ENCODE measurements around the gene NLN. TPM values are rescaled to one million over a fixed set of nuclear protein-coding genes. Genes with fewer than 3 reads are reported as not detected.

NLN gene
- polyA plus RNA-seq, 1 donor (not counting 4 experiments of a cell fraction or from before 2014, with no cell fraction given): 26.1 TPM

DNA sequence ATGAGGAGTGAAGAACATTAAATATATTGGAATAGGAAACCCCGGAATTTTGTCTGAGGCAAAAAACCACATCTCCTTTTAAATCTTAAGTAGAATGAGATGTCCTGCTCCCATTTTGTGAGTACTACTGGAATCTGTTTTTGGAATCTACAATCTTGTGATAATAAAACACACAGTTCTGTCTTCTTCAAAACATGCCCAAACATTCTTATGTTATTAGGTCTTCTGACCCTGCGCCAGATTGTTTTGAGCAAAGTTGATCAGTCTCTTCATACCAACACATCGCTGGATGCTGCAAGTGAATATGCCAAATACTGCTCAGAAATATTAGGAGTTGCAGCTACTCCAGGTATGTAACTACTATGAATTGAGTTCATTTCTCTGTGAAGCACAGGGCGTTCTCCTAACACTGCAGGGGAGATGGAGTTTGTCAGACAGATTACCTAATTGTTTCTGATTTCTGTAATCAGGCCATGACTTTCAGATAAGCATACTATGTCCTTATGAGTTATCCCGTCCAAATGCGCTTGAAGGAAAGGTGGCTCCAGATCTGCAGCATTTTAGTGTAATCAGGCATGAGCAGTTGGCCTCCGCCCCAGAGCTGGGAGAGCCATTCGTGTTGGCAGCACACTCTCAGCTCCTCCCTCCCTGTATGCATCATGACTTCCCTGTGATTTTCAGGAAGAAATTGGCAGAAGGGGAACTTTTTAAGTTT is 88.0 kb downstream of the NLN start:
- Histone ChIP-seq H3K4me3 (ENCODE audit: control insufficient read depth in 2 of 3, extremely low read depth in 1 of 3, insufficient read depth in 2 of 3, low read depth in 1 of 3, low read length in 3 of 3) (no peak overlapping the region), H4K20me1 (ENCODE audit: control insufficient read depth, extremely low read depth, insufficient read depth, low read length) (no peaks in the 10 kb centered on the region), H2AFZ (ENCODE audit: control insufficient read depth, low read length) (peak overlapping the region; percentile 34), H3K27me3 (ENCODE audit: control insufficient read depth, extremely low read depth, insufficient read depth, low read length) (no peaks in the 10 kb centered on the region), H3K9me1 (ENCODE audit: control insufficient read depth, extremely low read depth, insufficient read depth, low read length) (no peaks in the 10 kb centered on the region), H3K9ac (ENCODE audit: control insufficient read depth, extremely low read depth, insufficient read depth, low read length) (no peak overlapping the region), H3K79me2 (ENCODE audit: control insufficient read depth, insufficient read depth, low read length) (no peaks in the 10 kb centered on the region), H3K9me3 (ENCODE audit: control insufficient read depth, low read depth, low read length) (no peaks in the 10 kb centered on the region), H3K4me2 (ENCODE audit: control insufficient read depth, extremely low read depth, insufficient read depth, low read depth, low read length) (no peak overlapping the region), H3K4me1 (ENCODE audit: control insufficient read depth, extremely low read depth, insufficient read depth, low read length) (peaks cover 30% of the 10 kb centered on the region), H3K36me3 (ENCODE audit: control insufficient read depth in 2 of 2, extremely low read depth in 1 of 2, insufficient read depth in 2 of 2, low read length in 2 of 2) (peaks cover 0 to 3% of the 10 kb centered on the region in 2 experiments), H3K27ac (ENCODE audit: control insufficient read depth, insufficient read depth, low read length) (peak overlapping the region; percentile 47)
- peak; percentile 68 for FAIRE-seq
- dilution Hi-C loops (cut with MboI; ENCODE audit: extremely low pct_ligation_motif_present, low sequenced_read_pairs): no loop called here
- no peak for DNase-seq (ENCODE audit: low read depth, low spot score)
- TF ChIP-seq CTCF (optimal IDR thresholded peaks at IDR 0.05 in 1 of 3, IDR thresholded peaks at IDR 0.05 in 1 of 3, conservative IDR thresholded peaks at IDR 0.05 in 1 of 3; ENCODE audit: extremely low read depth in 1 of 3, insufficient read depth in 2 of 3, low read length in 3 of 3) (no peak), EZH2 (IDR thresholded peaks at IDR 0.05; ENCODE audit: low read length) (no peak)

DNA sequence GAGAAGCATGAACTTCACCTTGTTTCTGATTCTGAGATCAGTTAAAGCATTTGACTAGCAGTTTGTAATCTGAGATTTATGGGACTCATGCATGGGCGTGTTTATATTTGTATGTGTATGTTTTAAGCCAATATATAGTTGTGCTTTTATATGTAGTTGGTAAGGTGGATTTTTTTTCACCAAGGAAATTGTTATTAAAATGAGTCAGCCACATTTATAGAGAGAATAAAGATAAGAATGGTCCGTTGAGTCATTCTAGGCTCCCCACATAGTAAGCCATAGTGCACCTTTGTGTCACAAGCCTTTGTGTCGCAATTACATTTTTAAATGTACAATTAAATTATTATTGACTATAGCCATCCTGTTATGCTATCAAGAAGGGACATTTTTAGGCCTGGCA is 89.0 kb downstream of the NLN start:
- TF ChIP-seq CTCF (optimal IDR thresholded peaks at IDR 0.05 in 1 of 3, IDR thresholded peaks at IDR 0.05 in 1 of 3, conservative IDR thresholded peaks at IDR 0.05 in 1 of 3; ENCODE audit: extremely low read depth in 1 of 3, insufficient read depth in 2 of 3, low read length in 3 of 3) (no peak), EZH2 (IDR thresholded peaks at IDR 0.05; ENCODE audit: low read length) (no peak)
- FAIRE-seq: no peak
- peaks cover 0 to 3% of the 10 kb centered on the region in 2 experiments for H3K36me3 ChIP-seq (ENCODE audit: control insufficient read depth in 2 of 2, extremely low read depth in 1 of 2, insufficient read depth in 2 of 2, low read length in 2 of 2)
- no peak overlapping the region for H3K4me3 ChIP-seq (ENCODE audit: control insufficient read depth in 2 of 3, extremely low read depth in 1 of 3, insufficient read depth in 2 of 3, low read depth in 1 of 3, low read length in 3 of 3)
- H3K9me1 ChIP-seq (ENCODE audit: control insufficient read depth, extremely low read depth, insufficient read depth, low read length): no peaks in the 10 kb centered on the region
- no peak overlapping the region for H3K9ac ChIP-seq (ENCODE audit: control insufficient read depth, extremely low read depth, insufficient read depth, low read length)
- peaks cover 30% of the 10 kb centered on the region for H3K4me1 ChIP-seq (ENCODE audit: control insufficient read depth, extremely low read depth, insufficient read depth, low read length)
- H2AFZ ChIP-seq (ENCODE audit: control insufficient read depth, low read length): no peak overlapping the region
- H3K79me2 ChIP-seq (ENCODE audit: control insufficient read depth, insufficient read depth, low read length): no peaks in the 10 kb centered on the region
- H4K20me1 ChIP-seq (ENCODE audit: control insufficient read depth, extremely low read depth, insufficient read depth, low read length): no peaks in the 10 kb centered on the region
- no peaks in the 10 kb centered on the region for H3K27me3 ChIP-seq (ENCODE audit: control insufficient read depth, extremely low read depth, insufficient read depth, low read length)
- no peak for DNase-seq (ENCODE audit: low read depth, low spot score)
- peak overlapping the region; percentile 47 for H3K27ac ChIP-seq (ENCODE audit: control insufficient read depth, insufficient read depth, low read length)
- dilution Hi-C loops (cut with MboI; ENCODE audit: extremely low pct_ligation_motif_present, low sequenced_read_pairs): no loop called here
- H3K4me2 ChIP-seq (ENCODE audit: control insufficient read depth, extremely low read depth, insufficient read depth, low read depth, low read length): no peak overlapping the region
- no peaks in the 10 kb centered on the region for H3K9me3 ChIP-seq (ENCODE audit: control insufficient read depth, low read depth, low read length)
